Tibial artery (tissue), 4 donors: ENCODE measurements around the gene SMARCD1.
"Not testable (repeated sequence)": the region's sequence is repeated elsewhere in the genome, so short reads cannot be mapped to it uniquely, and the experiment has no call there.

Experiments used
- DNase-seq, 2 donors: peaks; one replicate each; pipeline ENCODE4 v3.0.0-alpha.2; 2019
- H3K27ac ChIP-seq, 2 donors: fragments of 200-600 bp; sonication (generic) in 1 of 2; 1 replicate in 1 of 2; 2 replicates in 1 of 2; pipeline ENCODE4 v1.5.1; 2018 to 2019; ENCODE audit warnings: mild to moderate bottlenecking in 1 of 2
- H3K27me3 ChIP-seq, 2 donors: fragments of 200-600 bp; sonication (generic) in 1 of 2; one replicate each; pipeline versions ENCODE4 v1.5.1 to v1.6.0; 2016 to 2019
- H3K36me3 ChIP-seq, 3 donors: fragments of 200-600 bp; sonication (generic) in 2 of 3; one replicate each; pipeline ENCODE4 v1.5.1; 2016 to 2019; ENCODE audit warnings: mild to moderate bottlenecking in 2 of 3
- H3K4me1 ChIP-seq, 4 donors: fragments of 200-600 bp; sonication (generic) in 2 of 4; 1 replicate in 3 of 4; 2 replicates in 1 of 4; pipeline ENCODE4 v1.5.1; 2016 to 2019
- H3K4me3 ChIP-seq, 2 donors: fragments of 200-600 bp; sonication (generic) in 1 of 2; 1 replicate in 1 of 2; 2 replicates in 1 of 2; pipeline ENCODE4 v1.5.1; 2018 to 2019; ENCODE audit warnings: mild to moderate bottlenecking in 2 of 2
- H3K9me3 ChIP-seq, 3 donors: fragments of 200-600 bp; sonication (generic) in 1 of 3; one replicate each; pipeline ENCODE4 v1.5.1; 2016 to 2019
- CTCF ChIP-seq, 2 experiments: fragments of 200-600 bp in 1 of 2; fragments of 450-650 bp in 1 of 2; IDR thresholded peaks; one replicate each; pipeline ENCODE4 v1.5.1; 2017 to 2019; ENCODE audit warnings: antibody characterized with exemption in 2 of 2, mild to moderate bottlenecking in 1 of 2, moderate library complexity in 1 of 2
- intact Hi-C: fragments of 100-400 bp; cut with DNase I; formaldehyde crosslinking; loops from one replicate; pipeline ENCODE4 v1.15.0; 2023; ENCODE audit warnings: low total_unique reads

Gene SMARCD1

GRCh38 chr12:50081096-50081808 lies 3.9 kb upstream of the SMARCD1 start:
- H3K27ac ChIP-seq = no peak overlapping the region
- intact Hi-C loops = no loop called here

GRCh38 chr12:50082644-50083043 lies 2.5 kb upstream of the SMARCD1 start:
- DNase-seq = no peak
- TF ChIP-seq CTCF (IDR thresholded peaks at IDR 0.05) = no peak
- H3K36me3 ChIP-seq = peaks cover 8 to 11% (median 11%) of the 10 kb centered on the region in 3 donors
- no peaks in the 10 kb centered on the region for H3K9me3 ChIP-seq
- H3K4me3 ChIP-seq = no peak overlapping the region
- peaks cover 0 to 17% (median 14%) of the 10 kb centered on the region in 4 donors for H3K4me1 ChIP-seq
- H3K27ac ChIP-seq = no peak overlapping the region
- intact Hi-C loops = no loop called here
- no peaks in the 10 kb centered on the region for H3K27me3 ChIP-seq

More at GRCh38 chr12:50081096-50081808, 3.9 kb upstream of the SMARCD1 start:
- Histone ChIP-seq H3K4me3 (no peak overlapping the region), H3K36me3 (no peaks in the 10 kb centered on the region), H3K4me1 (peaks cover 0 to 17% (median 14%) of the 10 kb centered on the region in 4 donors), H3K27me3 (no peaks in the 10 kb centered on the region), H3K9me3 (no peaks in the 10 kb centered on the region)
- no peak for TF ChIP-seq CTCF (IDR thresholded peaks at IDR 0.05)
- no peak for DNase-seq

- H3K9me3 ChIP-seq = no peaks in the 10 kb centered on the region
- TF ChIP-seq CTCF (IDR thresholded peaks at IDR 0.05) = no peak
- peaks cover 0 to 21% (median 15%) of the 10 kb centered on the region in 4 donors for H3K4me1 ChIP-seq
- DNase-seq = no peak
- peak overlapping the region in 1 of 2 donors; percentile 91 for H3K27ac ChIP-seq
- peaks cover 8 to 18% (median 18%) of the 10 kb centered on the region in 3 donors for H3K36me3 ChIP-seq
- H3K4me3 ChIP-seq = no peak overlapping the region
- no peaks in the 10 kb centered on the region for H3K27me3 ChIP-seq
- intact Hi-C loops = no loop called here
Measured at GRCh38 chr12:50083301-50083700, 1.8 kb upstream of the SMARCD1 start.

GRCh38 chr12:50084409-50084774 lies 750 bp upstream of the SMARCD1 start:
- peaks cover 15 to 29% (median 27%) of the 10 kb centered on the region in 3 donors for H3K36me3 ChIP-seq
- not testable (repeated sequence) for DNase-seq, H3K27me3 ChIP-seq, H3K9me3 ChIP-seq
- intact Hi-C loops = loop anchor here (2.0 kb wide), 1 partner anchor 26 kb away; no protein-coding TSS in a partner anchor
- peak overlapping the region; percentile 73 to 87 for H3K4me3 ChIP-seq
- H3K27ac ChIP-seq = peak overlapping the region; percentile 91 to 95
- peaks cover 0 to 25% (median 16%) of the 10 kb centered on the region in 4 donors for H3K4me1 ChIP-seq

- intact Hi-C loops = loop anchor here (2.0 kb wide), 1 partner anchor 25 kb away; no protein-coding TSS in a partner anchor
- Histone ChIP-seq H3K4me1 (peaks cover 0 to 25% (median 16%) of the 10 kb centered on the region in 4 donors), H3K36me3 (peaks cover 27 to 41% (median 40%) of the 10 kb centered on the region in 3 donors), H3K9me3 (no peaks in the 10 kb centered on the region), H3K27ac (peak overlapping the region; percentile 91 to 95), H3K27me3 (no peaks in the 10 kb centered on the region), H3K4me3 (peak overlapping the region; percentile 73 to 87)
- no peak for TF ChIP-seq CTCF (IDR thresholded peaks at IDR 0.05)
- no peak for DNase-seq
Measured at GRCh38 chr12:50085615-50086072, 502 bp downstream of the SMARCD1 start.

- no peak for TF ChIP-seq CTCF (IDR thresholded peaks at IDR 0.05)
- Histone ChIP-seq H3K36me3 (peaks cover 31 to 46% (median 45%) of the 10 kb centered on the region in 3 donors), H3K4me1 (peaks cover 0 to 20% (median 16%) of the 10 kb centered on the region in 4 donors), H3K27me3 (no peaks in the 10 kb centered on the region), H3K4me3 (peak overlapping the region; percentile 73 to 87), H3K27ac (peak overlapping the region; percentile 91 to 95), H3K9me3 (no peaks in the 10 kb centered on the region)
- intact Hi-C loops = no loop called here
- DNase-seq = no peak
Measured at GRCh38 chr12:50086148-50086547, 1.0 kb downstream of the SMARCD1 start.
